ENCODE data around the gene GAS1.

DNA sequence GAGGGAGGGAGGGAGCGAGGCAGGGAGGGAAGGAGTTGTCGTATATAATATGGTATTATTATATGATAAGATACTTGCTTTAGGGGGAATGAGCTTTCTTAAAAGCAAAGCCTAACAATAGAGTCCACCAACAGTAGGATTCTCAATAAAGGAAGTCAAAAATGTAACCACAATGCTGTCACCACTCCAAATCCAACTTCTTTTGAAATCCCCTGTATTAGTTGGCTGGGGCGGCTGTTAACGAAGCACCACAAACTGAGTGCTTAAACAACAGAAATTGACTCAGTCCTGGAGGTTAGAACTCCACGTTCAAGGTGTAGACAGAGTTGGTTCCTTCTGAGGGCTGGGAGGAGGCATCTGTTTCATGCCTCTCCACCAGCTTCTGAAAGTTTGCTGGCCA lies 23.1 kb downstream of the GAS1 start:
- TF ChIP-seq, protein P1, sequence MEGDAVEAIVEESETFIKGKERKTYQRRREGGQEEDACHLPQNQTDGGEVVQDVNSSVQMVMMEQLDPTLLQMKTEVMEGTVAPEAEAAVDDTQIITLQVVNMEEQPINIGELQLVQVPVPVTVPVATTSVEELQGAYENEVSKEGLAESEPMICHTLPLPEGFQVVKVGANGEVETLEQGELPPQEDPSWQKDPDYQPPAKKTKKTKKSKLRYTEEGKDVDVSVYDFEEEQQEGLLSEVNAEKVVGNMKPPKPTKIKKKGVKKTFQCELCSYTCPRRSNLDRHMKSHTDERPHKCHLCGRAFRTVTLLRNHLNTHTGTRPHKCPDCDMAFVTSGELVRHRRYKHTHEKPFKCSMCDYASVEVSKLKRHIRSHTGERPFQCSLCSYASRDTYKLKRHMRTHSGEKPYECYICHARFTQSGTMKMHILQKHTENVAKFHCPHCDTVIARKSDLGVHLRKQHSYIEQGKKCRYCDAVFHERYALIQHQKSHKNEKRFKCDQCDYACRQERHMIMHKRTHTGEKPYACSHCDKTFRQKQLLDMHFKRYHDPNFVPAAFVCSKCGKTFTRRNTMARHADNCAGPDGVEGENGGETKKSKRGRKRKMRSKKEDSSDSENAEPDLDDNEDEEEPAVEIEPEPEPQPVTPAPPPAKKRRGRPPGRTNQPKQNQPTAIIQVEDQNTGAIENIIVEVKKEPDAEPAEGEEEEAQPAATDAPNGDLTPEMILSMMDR (IDR thresholded peaks at IDR 0.05; ENCODE audit: low read length) = no peak
- TF ChIP-seq EZH2phosphoT487 (IDR thresholded peaks at IDR 0.05; ENCODE audit: low read length) (no peak), EZH2 (optimal IDR thresholded peaks at IDR 0.05; ENCODE audit: low read depth, low read length) (no peak)

Measured in MM.1S (cell line).